ENCODE data around the gene POU2F3. TPM values are rescaled to one million over a fixed set of nuclear protein-coding genes. Genes with fewer than 3 reads are reported as not detected.

POU2F3 gene
- total and polyA plus RNA-seq, 2 of the 4 experiments (the other 2 are of a cell fraction), result under 0.01 to 0.09 TPM

- 0 out of 2 replicates have a peak overlapping the region, but pooled peaks have one; percentile 29 for H3K23ac ChIP-seq (ENCODE audit: low read depth, low read length)
- H3K9me1 ChIP-seq (ENCODE audit: insufficient read depth, low read length), result peaks cover 36% of the 10 kb centered on the region
- H4K91ac ChIP-seq (ENCODE audit: insufficient read depth, low read depth, low read length), result no peak overlapping the region
- H3K4me2 ChIP-seq (ENCODE audit: low read depth, low read length), result peak overlapping the region; percentile 65
- peak; percentile 42; the same call in 1 of the 2 replicates for TF ChIP-seq BHLHE40 (IDR thresholded peaks at IDR 0.05; ENCODE audit: low read depth, low read length)
- TF ChIP-seq FOS (IDR thresholded peaks at IDR 0.05; ENCODE audit: low read depth, low read length), result peak; percentile 72
- TF ChIP-seq, protein P1, sequence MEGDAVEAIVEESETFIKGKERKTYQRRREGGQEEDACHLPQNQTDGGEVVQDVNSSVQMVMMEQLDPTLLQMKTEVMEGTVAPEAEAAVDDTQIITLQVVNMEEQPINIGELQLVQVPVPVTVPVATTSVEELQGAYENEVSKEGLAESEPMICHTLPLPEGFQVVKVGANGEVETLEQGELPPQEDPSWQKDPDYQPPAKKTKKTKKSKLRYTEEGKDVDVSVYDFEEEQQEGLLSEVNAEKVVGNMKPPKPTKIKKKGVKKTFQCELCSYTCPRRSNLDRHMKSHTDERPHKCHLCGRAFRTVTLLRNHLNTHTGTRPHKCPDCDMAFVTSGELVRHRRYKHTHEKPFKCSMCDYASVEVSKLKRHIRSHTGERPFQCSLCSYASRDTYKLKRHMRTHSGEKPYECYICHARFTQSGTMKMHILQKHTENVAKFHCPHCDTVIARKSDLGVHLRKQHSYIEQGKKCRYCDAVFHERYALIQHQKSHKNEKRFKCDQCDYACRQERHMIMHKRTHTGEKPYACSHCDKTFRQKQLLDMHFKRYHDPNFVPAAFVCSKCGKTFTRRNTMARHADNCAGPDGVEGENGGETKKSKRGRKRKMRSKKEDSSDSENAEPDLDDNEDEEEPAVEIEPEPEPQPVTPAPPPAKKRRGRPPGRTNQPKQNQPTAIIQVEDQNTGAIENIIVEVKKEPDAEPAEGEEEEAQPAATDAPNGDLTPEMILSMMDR (conservative IDR thresholded peaks at IDR 0.05; ENCODE audit: low read depth, low read length), result no peak
- TF ChIP-seq MAZ (IDR thresholded peaks at IDR 0.05; ENCODE audit: borderline replicate concordance, low read depth, low read length), result 0 out of 2 replicates have a peak, but pooled peaks have one; percentile 46
- dilution Hi-C loops (cut with HindIII; ENCODE audit: low sequenced_read_pairs, unreplicated experiment) (no loop called here), intact Hi-C loops (cut with micrococcal nuclease) (no loop called here), in situ Hi-C loops (cut with MboI; ENCODE audit: low sequenced_read_pairs) (no loop called here)
- H3K9ac ChIP-seq (ENCODE audit: low read depth, low read length), result no peak overlapping the region
- peak overlapping the region; percentile 82 for H2AK9ac ChIP-seq (replicated peaks; ENCODE audit: low read depth, low read length, poor library complexity)
- H4K20me1 ChIP-seq (ENCODE audit: insufficient read depth, low read length), result peaks cover 18% of the 10 kb centered on the region
- peaks cover 30% of the 10 kb centered on the region for H3K4me1 ChIP-seq (ENCODE audit: control insufficient read depth, insufficient read depth, low read length)
- H3K56ac ChIP-seq (ENCODE audit: extremely low read depth, insufficient read depth, low read length), result no peak overlapping the region
- BruUV-seq (replicated peaks), result no TSS peak
- DNase-seq, result peak; percentile 74
- no peak overlapping the region for H3K18ac ChIP-seq (ENCODE audit: low read depth, low read length)
- H2BK5ac ChIP-seq (ENCODE audit: low read depth, low read length, poor library complexity, severe bottlenecking), result peak overlapping the region; percentile 38
- H3K27ac ChIP-seq (ENCODE audit: insufficient read depth, low read length), result no peak overlapping the region
- no peak overlapping the region for H4K5ac ChIP-seq (ENCODE audit: low read depth, low read length)
- H3K4me3 ChIP-seq (ENCODE audit: insufficient read depth, low read depth, low read length), result no peak overlapping the region
- H3K4ac ChIP-seq (ENCODE audit: low read depth, low read length), result peak overlapping the region; percentile 15
- no peaks in the 10 kb centered on the region for H3K36me3 ChIP-seq (ENCODE audit: control insufficient read depth, insufficient read depth, low read length)
- peak overlapping the region; percentile 64 for H2AFZ ChIP-seq (replicated peaks; ENCODE audit: low read length, poor library complexity)
- H3K79me1 ChIP-seq (ENCODE audit: low read depth in 1 of 2, low read length in 2 of 2), result peaks cover 20 to 82% of the 10 kb centered on the region in 2 experiments
- no peak overlapping the region for H2BK120ac ChIP-seq (ENCODE audit: low read depth, low read length)
- H4K8ac ChIP-seq (ENCODE audit: low read depth in 2 of 2, low read length in 2 of 2), result 0 out of 4 replicates have a peak overlapping the region, but pooled peaks of 1 of the 2 experiments have one; percentile 11
- WGBS, 2 experiments (ENCODE audit: extremely low coverage in 2 of 2, insufficient read length in 1 of 2), result no CpG with 5 or more reads among the region's 5 CpGs
- no peaks in the 10 kb centered on the region for H3K9me3 ChIP-seq (ENCODE audit: control insufficient read depth, insufficient read depth, low read length)
- ATAC-seq (ENCODE audit: low read depth), result peak; percentile 36
- H2AK5ac ChIP-seq (ENCODE audit: low read depth, low read length), result peak overlapping the region; percentile 7; the same call in 1 of the 2 replicates
- H3K14ac ChIP-seq (replicated peaks; ENCODE audit: low read depth, low read length), result no peak overlapping the region
- ChIA-PET CTCF (no interaction called here), POLR2A (ENCODE audit: unreplicated experiment) (no interaction called here)
- no peak overlapping the region for H2BK15ac ChIP-seq (ENCODE audit: low read depth, low read length)
- no peaks in the 10 kb centered on the region for H3K27me3 ChIP-seq (ENCODE audit: control insufficient read depth, insufficient read depth, low read length)
- peak overlapping the region; percentile 29; the same call in 1 of the 2 replicates for H2BK20ac ChIP-seq (ENCODE audit: low read depth, low read length)
These were observed 24.3 kb upstream of the POU2F3 start for GRCh38 chr11:120215634-120216033.
